GM18858 (cell line): ENCODE measurements around the gene SCPEP1.

ENCODE experiments used
- ATAC-seq: cut with Tn5 transposase; IDR thresholded peaks from one replicate; pipeline ENCODE4 v1.9.1; 2021; ENCODE audit not compliant: unreplicated experiment

The SCPEP1 gene

DNA sequence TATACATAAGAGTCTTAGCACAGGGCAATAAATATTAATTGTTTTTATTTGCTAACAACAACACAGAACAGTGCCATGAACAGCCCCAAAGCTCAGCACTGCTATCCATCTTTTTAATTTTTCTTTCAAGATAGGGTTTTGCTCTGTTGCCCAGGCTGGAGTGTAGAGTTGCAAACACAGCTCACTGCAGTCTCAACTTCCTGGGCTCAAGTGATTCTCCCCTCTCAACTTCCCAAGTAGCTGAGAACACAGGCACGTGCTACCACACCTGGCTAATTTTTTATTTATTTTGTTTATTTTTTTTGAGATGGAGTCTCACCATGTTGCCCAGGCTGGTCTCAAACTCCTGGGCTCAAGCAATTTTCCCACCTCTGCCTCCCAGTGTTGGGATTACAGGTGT is 59.5 kb downstream of the SCPEP1 start:
- no peak for ATAC-seq

DNA sequence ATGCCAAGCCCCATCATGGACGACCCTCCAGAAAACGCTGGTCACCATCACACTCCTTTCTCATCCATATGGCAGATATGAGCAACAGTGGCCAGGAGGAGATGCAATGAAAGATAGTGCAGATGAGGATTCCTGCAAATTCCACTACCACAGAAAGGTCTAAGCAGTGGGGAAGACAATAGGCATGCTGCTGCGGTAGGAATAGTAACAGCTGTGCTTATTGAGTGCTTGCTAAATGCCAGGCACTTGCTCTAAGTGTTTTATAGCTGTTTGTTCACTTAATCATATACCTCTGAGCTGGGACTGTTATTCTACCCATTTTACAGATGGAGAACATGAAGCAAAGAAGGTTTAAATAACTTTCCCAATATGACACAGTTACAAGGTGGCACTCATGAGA is 60.6 kb downstream of the SCPEP1 start:
- no peak for ATAC-seq

DNA sequence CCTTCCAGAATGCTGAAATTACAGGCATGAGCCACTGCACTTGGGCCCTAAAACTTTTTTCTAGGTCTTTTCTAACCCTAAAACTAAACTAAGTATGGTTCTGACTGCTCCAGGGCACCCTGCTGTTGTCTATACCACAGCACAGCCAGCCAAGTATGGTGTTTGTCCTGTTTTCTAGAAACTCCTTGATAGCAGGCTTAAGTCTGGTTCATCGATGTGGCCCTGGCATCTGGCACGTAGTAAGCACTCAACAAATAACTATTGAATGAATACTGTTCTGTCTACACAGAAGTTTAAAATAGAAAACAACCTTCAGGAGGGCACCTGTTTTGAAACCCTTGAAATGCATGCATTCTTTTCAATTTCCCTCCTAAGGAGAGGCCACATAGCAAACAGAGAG is 62.6 kb downstream of the SCPEP1 start:
- ATAC-seq: no peak

DNA sequence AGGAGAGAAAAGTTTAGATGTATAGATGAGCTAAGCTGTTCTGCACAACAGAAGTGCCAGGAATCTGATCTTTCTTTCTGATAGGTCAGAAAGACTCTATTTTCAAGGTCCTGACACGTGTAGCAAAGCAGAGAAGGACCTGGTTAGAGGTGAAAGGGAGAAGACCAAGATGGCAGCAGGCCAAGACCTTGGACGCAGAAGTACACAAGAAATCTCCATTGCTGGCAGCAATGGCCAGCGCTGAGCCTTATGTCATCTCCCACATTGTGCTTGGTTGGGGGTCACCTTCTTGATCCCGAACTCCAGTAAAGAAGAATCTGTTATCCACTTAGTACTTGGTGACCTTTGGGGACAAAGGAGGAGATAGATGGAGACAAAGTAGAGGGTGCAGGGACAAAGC is 65.3 kb downstream of the SCPEP1 start:
- no peak for ATAC-seq

DNA sequence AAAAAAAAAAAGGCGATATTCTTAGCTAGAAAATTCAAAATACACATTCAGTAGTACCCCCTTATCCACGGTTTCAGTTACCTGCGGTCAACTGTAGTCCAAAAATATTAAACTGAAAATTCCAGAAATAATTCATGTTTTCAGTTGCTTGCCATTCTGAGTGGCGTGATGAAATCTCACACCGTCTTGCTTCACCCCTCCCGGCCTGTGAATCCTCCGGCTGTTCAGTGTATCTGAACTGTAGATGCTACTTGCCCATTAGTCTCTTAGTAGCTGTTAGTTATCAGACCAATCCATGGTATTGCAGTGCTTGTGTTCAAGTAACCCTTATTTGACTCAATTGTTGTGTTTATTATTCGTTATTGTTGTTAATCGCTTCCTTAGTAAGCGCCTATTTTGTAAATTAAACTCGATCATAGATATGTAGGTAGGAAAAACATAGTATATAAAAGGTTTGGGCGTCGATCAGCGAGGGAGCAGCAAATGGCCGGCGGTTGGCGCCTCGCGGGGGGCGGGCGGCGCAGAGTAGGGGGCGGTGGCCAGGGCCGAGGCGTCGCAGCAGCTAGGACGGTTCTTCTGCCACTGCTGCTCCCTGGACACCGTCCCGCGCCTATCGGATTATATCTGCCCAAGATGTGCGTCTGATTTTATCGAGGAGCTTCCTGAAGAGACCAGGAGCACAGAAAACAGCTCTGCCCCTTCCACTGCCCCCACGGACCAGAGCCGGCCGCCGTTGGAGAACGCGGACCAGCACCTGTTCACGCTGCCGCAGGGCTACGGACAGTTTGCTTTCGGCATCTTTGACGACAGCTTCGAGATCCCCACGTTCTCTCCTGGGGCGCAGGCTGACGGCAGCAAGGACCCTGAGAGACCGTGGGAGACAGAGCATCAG is 67.3 kb downstream of the SCPEP1 start:
- ATAC-seq: no peak

DNA sequence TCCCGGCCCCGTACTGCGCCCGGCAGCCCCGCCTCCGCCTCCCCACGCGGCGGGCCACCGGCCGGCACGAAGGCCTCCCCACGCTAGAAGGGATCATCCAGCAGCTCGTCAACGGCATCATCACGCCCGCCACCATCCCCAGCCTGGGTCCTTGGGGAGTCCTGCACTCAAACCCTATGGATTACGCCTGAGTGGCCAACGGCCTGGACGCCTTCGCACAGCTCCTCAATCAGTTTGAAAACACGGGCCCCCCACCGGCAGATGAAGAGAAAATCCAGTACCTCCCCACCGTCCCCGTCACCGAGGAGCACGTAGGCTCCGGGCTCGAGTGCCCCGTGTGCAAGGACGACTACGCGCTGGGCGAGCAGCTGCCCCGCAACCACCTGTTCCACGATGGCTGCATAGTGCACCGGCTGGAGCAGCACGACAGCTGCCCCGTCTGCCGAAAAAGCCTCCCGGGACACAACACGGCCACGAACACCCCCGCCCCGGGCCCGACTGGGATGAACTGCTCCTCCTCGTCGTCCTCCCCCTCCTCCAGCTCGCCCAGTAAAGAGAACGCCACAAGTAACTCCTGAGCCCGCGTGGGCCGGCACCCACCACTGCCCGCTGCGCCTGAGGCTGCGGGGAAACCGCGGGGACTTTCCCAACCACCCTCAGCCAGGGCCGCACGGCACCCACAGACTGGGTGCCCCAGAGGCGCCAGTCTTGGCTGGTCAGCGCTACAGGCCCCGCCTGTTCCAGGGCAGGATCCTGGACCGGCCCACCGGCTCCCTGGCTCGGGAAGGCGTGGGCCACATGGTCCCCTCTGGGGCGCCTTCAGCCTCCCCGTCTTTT is 68.2 kb downstream of the SCPEP1 start:
- ATAC-seq: no peak

DNA sequence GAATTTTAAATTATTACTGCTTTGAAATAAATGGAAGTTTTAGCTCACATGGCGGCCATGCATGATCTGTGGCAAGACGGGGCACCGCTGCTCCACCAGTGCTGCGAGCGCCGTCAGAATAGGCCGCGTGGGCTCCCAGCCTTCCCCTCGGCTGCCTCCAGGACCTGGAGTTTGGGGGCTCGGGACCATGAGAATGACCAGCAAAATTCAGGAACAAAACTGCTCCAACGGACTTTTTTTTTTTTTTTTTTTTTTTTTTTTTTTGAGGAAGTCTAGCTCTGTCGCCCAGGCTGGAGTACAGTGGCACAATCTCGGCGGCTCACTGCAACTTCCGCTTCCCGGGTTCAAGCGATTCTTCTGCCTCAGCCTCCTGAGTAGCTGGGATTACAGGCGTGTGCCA is 68.8 kb downstream of the SCPEP1 start:
- ATAC-seq: no peak

DNA sequence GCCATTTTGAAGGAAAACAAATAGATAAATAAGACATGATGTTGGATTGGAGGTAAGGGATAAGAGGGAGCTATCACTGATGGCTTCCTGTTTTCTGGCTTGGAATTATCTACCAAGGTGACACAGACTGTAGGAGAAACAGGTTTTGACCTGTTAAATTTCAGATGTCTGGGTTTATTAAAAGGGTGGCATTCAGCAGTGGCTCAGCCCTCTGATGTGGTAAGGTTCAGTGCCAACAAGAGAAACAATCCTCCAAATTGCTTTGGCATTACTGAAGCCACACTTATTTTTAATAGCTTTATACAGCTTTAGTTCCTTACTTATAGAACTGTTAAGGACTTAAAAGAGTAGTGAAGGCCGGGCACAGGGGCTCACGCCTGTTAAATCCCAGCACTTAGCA is 70.2 kb downstream of the SCPEP1 start:
- no peak for ATAC-seq

DNA sequence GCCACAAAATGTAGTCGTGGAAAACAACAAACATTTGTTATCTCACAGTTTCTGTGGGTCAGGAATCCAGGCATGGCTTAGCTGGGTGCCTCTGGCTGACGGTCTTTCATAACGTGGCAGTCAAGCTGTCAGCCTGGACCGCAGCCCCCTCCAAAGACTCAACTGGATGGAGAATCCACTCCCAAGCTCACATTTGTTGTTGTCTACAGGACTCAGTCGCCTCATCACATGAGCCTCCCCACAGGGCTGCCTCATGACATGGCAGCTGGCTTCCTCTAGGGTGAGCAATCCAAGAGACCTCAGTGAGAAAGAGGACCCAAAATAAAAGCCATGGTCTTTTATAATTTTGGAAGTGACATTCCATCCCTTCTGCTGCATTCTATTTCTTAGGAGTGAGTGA is 72.4 kb downstream of the SCPEP1 start:
- no peak for ATAC-seq

DNA sequence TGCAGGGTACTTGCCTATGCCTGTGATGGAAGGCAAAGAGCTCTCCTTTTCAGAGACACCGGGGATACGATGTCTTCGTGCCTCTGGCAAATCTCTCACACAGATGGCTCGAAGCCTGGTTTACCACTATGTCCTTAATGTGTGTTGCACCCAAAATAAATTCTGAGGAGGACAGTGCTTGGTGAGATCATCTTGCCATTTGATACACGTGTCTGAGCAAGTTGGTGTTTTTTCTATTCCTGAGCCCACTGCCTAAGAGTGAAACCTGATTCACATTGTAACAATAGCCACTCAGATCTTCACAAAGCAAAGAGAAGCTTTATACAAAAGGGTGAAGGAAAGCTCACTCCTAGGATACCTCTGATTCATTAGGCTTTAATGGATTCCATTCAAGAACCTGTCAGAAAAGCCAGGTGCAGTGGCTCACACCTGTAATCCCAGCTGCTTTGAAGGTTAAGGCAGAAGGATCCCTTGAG is 74.0 kb downstream of the SCPEP1 start:
- no peak for ATAC-seq
